HG03460 (cell line): ENCODE data around the gene UGT1A8.
"Not testable (repeated sequence)": the region's sequence is repeated elsewhere in the genome, so short reads cannot be mapped to it uniquely, and the experiment has no call there.

ENCODE experiments used
- ATAC-seq: cut with Tn5 transposase; IDR thresholded peaks from one replicate; pipeline ENCODE4 v1.9.1; 2021; ENCODE audit not compliant: unreplicated experiment

The UGT1A8 gene

GRCh38 chr2:233712611-233713261 is 95.3 kb downstream of the UGT1A8 start, which contains the start of gene UGT1A5:
Gene UGT1A5 (plus strand): TSS chr2:233712907. CDS start chr2:233712992, 85 bp downstream.
- ATAC-seq = no peak

DNA sequence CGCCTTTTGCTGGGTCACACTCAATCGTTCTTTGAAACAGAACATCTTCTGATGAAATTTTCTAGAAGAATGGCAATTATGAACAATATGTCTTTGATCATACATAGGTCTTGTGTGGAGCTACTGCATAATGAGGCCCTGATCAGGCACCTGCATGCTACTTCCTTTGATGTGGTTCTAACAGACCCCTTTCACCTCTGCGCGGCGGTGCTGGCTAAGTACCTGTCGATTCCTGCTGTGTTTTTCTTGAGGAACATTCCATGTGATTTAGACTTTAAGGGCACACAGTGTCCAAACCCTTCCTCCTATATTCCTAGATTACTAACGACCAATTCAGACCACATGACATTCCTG is 95.8 kb downstream of the UGT1A8 start:
- ATAC-seq = no peak

GRCh38 chr2:233714121-233714520 is 96.7 kb downstream of the UGT1A8 start:
- ATAC-seq = no peak

DNA sequence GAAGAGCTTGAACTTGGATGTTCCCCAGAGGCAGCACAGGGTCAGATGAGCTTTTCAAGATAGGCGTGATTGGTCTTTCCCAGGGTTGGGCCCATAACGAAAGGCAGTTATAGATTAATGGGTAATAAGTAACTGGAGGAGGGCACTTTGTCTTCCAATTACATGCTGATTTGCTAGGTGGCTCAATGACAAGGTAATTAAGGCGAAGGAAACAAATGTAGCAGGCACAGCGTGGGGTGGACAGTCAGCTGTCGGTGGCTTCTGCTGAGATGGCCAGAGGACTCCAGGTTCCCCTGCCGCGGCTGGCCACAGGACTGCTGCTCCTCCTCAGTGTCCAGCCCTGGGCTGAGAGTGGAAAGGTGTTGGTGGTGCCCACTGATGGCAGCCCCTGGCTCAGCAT is 101.1 kb downstream of the UGT1A8 start, which contains the start of gene UGT1A4:
UGT1A4 (plus strand) TSS at position 185 of the 400 bp plus-strand sequence; CDS start at position 270, 85 bp downstream.
- ATAC-seq = no peak

- no peak for ATAC-seq
These were observed 111.4 kb downstream of the UGT1A8 start, which contains the start of gene UGT1A3 for GRCh38 chr2:233728723-233729301. Gene UGT1A3 (plus strand): TSS chr2:233729042. CDS start chr2:233729127, 85 bp downstream.

GRCh38 chr2:233736868-233737653 is 119.6 kb downstream of the UGT1A8 start:
- not testable (repeated sequence) for ATAC-seq

DNA sequence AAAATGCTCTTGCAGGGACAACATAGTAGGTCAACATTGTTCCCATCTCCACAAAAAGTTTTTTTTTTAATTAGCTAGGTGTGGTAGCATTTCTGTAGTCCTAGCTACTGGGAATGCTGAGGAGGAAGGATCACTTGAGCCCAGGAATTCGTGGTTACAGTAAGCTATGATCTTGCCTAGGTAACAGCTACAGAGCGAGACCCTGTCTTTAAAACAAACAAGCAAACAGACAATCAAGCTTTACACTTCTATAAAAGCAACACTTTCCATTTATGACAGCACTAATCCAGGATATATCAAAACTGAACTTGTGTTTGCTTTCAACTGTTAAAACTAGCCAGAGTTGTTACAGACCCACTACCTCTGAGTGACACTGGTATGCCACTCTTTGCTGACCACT is 123.4 kb downstream of the UGT1A8 start:
- no peak for ATAC-seq

DNA sequence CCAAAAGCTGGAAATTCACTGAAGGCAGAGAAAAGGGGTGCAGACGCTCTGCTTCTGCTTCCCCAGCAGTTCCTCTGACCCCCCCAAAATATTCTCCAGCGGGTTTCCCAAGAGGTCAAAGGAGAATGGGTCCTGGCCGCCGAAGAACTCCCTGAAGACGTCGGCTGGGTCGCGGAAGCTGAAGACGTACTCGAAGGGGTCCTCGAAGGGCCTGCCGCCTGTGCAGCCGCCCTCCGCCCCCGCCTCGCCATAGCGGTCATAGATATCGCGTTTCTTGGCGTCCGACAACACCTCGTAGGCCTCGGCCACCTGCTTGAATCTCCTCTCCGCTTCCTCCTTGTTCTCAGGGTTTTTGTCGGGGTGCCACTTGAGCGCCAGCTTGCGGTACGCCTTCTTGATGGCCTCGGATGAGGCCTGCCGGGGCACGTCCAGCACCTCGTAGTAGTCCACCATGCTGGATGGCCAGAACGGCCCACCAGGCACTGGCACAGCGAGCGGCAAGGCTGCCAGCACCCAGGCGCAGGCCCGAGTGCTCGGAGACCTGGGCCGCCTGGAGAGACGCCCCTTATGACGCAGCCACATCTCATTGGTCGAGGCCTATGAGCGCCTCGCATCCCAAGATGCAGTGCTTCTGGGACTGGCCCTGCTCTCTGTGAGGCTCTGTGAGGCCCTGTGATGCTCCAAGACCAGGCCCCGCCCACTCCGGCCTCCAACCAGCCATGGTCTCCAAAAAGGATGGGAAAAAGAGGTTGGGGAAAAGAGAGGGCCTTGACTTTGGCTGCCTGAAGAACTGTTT is 126.2 kb downstream of the UGT1A8 start:
- ATAC-seq = no peak

GRCh38 chr2:233745073-233745755 is 127.8 kb downstream of the UGT1A8 start:
- no peak for ATAC-seq

GRCh38 chr2:233745838-233746237 is 128.4 kb downstream of the UGT1A8 start:
- not testable (repeated sequence) for ATAC-seq

DNA sequence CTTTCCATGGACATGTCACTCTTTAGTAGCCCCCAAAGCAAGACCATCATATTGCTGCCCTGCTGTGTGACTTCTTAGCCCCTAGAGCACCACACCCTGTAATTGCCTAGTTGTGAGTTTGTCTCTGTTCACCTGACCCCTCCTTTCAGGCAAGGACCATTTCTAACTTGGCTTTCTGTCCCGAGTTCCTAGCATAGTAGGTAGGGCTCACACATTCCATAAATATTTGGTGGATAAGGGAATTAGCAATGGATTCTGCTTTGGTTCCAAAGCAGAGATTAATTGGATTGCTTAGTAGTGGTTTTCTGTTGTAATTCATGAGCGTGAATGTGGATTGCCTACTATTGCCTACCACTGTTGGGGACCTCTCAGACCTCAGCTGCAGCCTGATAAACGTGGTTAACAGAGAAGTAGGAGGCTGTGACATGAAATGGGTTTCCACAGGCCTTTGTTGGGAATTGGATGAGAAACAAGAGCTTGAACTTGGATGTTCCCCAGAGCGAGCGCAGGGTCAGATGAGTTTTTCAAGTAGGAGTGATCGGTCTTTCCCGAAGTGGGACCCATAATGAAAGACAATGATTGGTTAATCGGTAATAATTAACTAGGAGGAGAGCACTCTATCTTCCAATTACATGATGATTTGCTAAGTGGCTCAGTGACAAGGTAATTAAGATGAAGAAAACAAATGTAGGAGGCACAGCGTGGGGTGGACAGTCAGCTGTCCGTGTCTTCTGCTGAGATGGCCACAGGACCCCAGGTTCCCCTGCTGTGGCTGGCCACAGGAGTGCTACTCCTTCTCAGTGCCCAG is 129.2 kb downstream of the UGT1A8 start:
- ATAC-seq = no peak

GRCh38 chr2:233747283-233747544 is 129.8 kb downstream of the UGT1A8 start:
- no peak for ATAC-seq

DNA sequence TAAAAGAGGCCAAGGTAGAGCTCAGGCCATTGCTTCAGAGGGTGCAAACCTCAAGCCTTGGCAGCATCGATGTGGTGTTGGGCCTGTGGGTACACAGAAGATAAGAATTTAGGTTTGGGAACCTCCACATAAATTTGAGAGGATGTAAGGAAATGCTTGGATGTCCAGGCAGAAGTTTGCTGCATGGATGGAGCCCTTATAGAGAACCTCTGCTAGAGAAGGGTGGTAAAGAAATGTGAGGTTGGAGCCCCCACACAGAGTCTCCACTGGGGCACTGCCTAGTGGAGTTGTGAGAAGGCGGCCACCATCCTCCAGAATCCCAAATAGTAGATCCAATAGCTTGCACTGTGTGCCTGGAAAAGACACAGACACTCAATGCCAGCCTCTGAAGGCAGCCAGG is 133.3 kb downstream of the UGT1A8 start:
- ATAC-seq = not testable (repeated sequence)

GRCh38 chr2:233751212-233752009 is 134.0 kb downstream of the UGT1A8 start:
- ATAC-seq = not testable (repeated sequence)

GRCh38 chr2:233754872-233755611 is 137.6 kb downstream of the UGT1A8 start:
- no peak for ATAC-seq

- no peak for ATAC-seq
These were observed 139.1 kb downstream of the UGT1A8 start for GRCh38 chr2:233756429-233757081.

GRCh38 chr2:233758141-233758540 is 140.7 kb downstream of the UGT1A8 start:
- ATAC-seq = no peak

DNA sequence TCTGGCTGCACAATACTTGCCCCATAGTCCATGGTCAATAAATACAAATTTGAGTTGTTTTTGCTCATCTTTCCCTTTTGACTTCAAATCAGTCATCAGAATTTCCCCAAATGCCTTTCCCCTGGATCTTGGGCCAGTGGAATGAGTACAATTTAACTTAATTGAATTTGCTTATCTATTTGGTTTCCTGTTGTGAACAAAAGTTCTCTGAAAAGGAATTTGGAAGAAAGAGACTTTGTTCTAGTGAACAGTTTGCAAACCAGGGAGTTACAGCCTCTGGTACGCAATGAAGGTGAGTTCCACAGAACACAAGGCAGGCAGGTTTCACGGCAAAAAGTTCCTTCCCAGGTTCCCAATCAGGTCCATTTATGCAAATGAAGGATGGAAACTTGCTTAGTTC is 141.4 kb downstream of the UGT1A8 start:
- ATAC-seq = no peak
